Cardiac muscle cell (in vitro differentiated cells and primary cell): ENCODE results near the gene ALPK3. TPM values are rescaled to one million over a fixed set of nuclear protein-coding genes. Genes with fewer than 3 reads are reported as not detected.

Experiments used
- DNase-seq, 2 donors: peaks; one replicate each; pipeline versions ENCODE4 v3.0.0 to v3.0.0-alpha.2; 2010 to 2017; ENCODE audit warnings: low read depth in 1 of 2, low spot score in 1 of 2
- H3K27ac ChIP-seq: fragments of 200-600 bp; sonication (generic); 2 replicates; pipeline ENCODE4 v1.5.1; 2016
- H3K27me3 ChIP-seq: fragments of 200-600 bp; sonication (generic); 2 replicates; pipeline ENCODE4 v1.6.0; 2016; ENCODE audit warnings: control low read depth
- H3K36me3 ChIP-seq: fragments of 200-600 bp; sonication (generic); 2 replicates; pipeline ENCODE4 v1.5.1; 2016; ENCODE audit warnings: control low read depth
- H3K4me1 ChIP-seq: fragments of 200-600 bp; sonication (generic); 2 replicates; pipeline ENCODE4 v1.8.1; 2017; ENCODE audit warnings: low read depth, mild to moderate bottlenecking, mixed run types
- H3K4me3 ChIP-seq: fragments of 200-600 bp; sonication (generic); 2 replicates; pipeline ENCODE4 v1.5.1; 2016; ENCODE audit warnings: mild to moderate bottlenecking
- H3K9me3 ChIP-seq: fragments of 200-600 bp; sonication (generic); 2 replicates; pipeline ENCODE4 v1.5.1; 2017; ENCODE audit warnings: low read depth, mild to moderate bottlenecking, control low read depth
- CTCF ChIP-seq: IDR thresholded peaks from 2 replicates; pipeline ENCODE4 v1.5.1; 2012; ENCODE audit warnings: low read depth, mild to moderate bottlenecking, low read length
- polyA plus RNA-seq: library from polyadenylated mRNA; unstranded; fragments of >200 nt; fragmentation: Nextera tagmentation; extraction: Ambion mirVana; gene quantifications from 2 replicates; pipeline ENCODE4 v1.2.1, GENCODE V29; 2016
- total RNA-seq: library from RNA; depleted of rRNA; stranded (reverse); fragments of >200 nt; gene quantifications from 2 replicates; pipeline ENCODE4 v1.2.3, GENCODE V29; 2016

Gene ALPK3
- total and polyA plus RNA-seq, 2 experiments from 2014 or later: 16.6 to 52.1 TPM

GRCh38 chr15:84861781-84862180 is 44.6 kb downstream of the ALPK3 start:
- H3K36me3 ChIP-seq: peaks cover 79% of the 10 kb centered on the region
- H3K27me3 ChIP-seq: no peaks in the 10 kb centered on the region
- H3K9me3 ChIP-seq: no peaks in the 10 kb centered on the region
- no peak overlapping the region for H3K4me3 ChIP-seq
- H3K27ac ChIP-seq: no peak overlapping the region
- H3K4me1 ChIP-seq: no peaks in the 10 kb centered on the region
- TF ChIP-seq CTCF: no peak
- DNase-seq: no peak

- no peaks in the 10 kb centered on the region for H3K4me1 ChIP-seq
- no peak overlapping the region for H3K4me3 ChIP-seq
- no peaks in the 10 kb centered on the region for H3K27me3 ChIP-seq
- H3K27ac ChIP-seq: no peak overlapping the region
- TF ChIP-seq CTCF: no peak
- peaks cover 79% of the 10 kb centered on the region for H3K36me3 ChIP-seq
- no peaks in the 10 kb centered on the region for H3K9me3 ChIP-seq
- no peak for DNase-seq
Measured at GRCh38 chr15:84862214-84862975, 45.2 kb downstream of the ALPK3 start.

- no peaks in the 10 kb centered on the region for H3K4me1 ChIP-seq
- peak overlapping the region; percentile 11 for H3K27ac ChIP-seq
- no peaks in the 10 kb centered on the region for H3K27me3 ChIP-seq
- peak in 1 of 2 donors; percentile 62 for DNase-seq
- H3K36me3 ChIP-seq: peaks cover 78% of the 10 kb centered on the region
- no peak overlapping the region for H3K4me3 ChIP-seq
- no peaks in the 10 kb centered on the region for H3K9me3 ChIP-seq
- peak; percentile 39 for TF ChIP-seq CTCF
Measured at GRCh38 chr15:84863565-84864443, 46.6 kb downstream of the ALPK3 start.

- H3K36me3 ChIP-seq: peaks cover 72% of the 10 kb centered on the region
- H3K9me3 ChIP-seq: no peaks in the 10 kb centered on the region
- DNase-seq: no peak
- no peak overlapping the region for H3K4me3 ChIP-seq
- no peak for TF ChIP-seq CTCF
- no peaks in the 10 kb centered on the region for H3K4me1 ChIP-seq
- H3K27me3 ChIP-seq: no peaks in the 10 kb centered on the region
- H3K27ac ChIP-seq: peak overlapping the region; percentile 11
Measured at GRCh38 chr15:84864444-84864795, 47.3 kb downstream of the ALPK3 start.

GRCh38 chr15:84865074-84865569 is 48.0 kb downstream of the ALPK3 start:
- no peak for DNase-seq
- no peaks in the 10 kb centered on the region for H3K4me1 ChIP-seq
- TF ChIP-seq CTCF: no peak
- no peak overlapping the region for H3K27ac ChIP-seq
- H3K9me3 ChIP-seq: no peaks in the 10 kb centered on the region
- no peak overlapping the region for H3K4me3 ChIP-seq
- H3K27me3 ChIP-seq: no peaks in the 10 kb centered on the region
- H3K36me3 ChIP-seq: peaks cover 69% of the 10 kb centered on the region
